HG03097 (cell line): Measurements from ENCODE around the gene ARHGAP10.

Experiments used
- ATAC-seq: cut with Tn5 transposase; IDR thresholded peaks from one replicate; pipeline ENCODE4 v1.9.1; 2021; ENCODE audit not compliant: unreplicated experiment, low FRiP score

Gene ARHGAP10

GRCh38 chr4:147843162-147843561 is 111.3 kb downstream of the ARHGAP10 start:
- ATAC-seq, result no peak

- no peak for ATAC-seq
These were observed 112.9 kb downstream of the ARHGAP10 start for GRCh38 chr4:147844781-147845180.

- peak; percentile 58 for ATAC-seq
These were observed 114.6 kb downstream of the ARHGAP10 start for GRCh38 chr4:147846318-147847155.

GRCh38 chr4:147847751-147848590 is 116.1 kb downstream of the ARHGAP10 start:
- ATAC-seq, result no peak

GRCh38 chr4:147848634-147849033 is 116.7 kb downstream of the ARHGAP10 start:
- ATAC-seq, result no peak

GRCh38 chr4:147851135-147851534 is 119.2 kb downstream of the ARHGAP10 start:
- ATAC-seq, result no peak

GRCh38 chr4:147853706-147854105 is 121.8 kb downstream of the ARHGAP10 start:
- no peak for ATAC-seq

- no peak for ATAC-seq
These were observed 122.3 kb downstream of the ARHGAP10 start for GRCh38 chr4:147854154-147854553.

- no peak for ATAC-seq
These were observed 123.7 kb downstream of the ARHGAP10 start for GRCh38 chr4:147855571-147856009.

- ATAC-seq, result no peak
These were observed 129.1 kb downstream of the ARHGAP10 start for GRCh38 chr4:147860960-147861359.

GRCh38 chr4:147862043-147862692 is 130.3 kb downstream of the ARHGAP10 start:
- ATAC-seq, result no peak

- no peak for ATAC-seq
These were observed 131.3 kb downstream of the ARHGAP10 start for GRCh38 chr4:147863111-147863747.

- no peak for ATAC-seq
These were observed 132.1 kb downstream of the ARHGAP10 start for GRCh38 chr4:147863808-147864472.

GRCh38 chr4:147864607-147865006 is 132.7 kb downstream of the ARHGAP10 start:
- ATAC-seq, result no peak

- no peak for ATAC-seq
These were observed 134.0 kb downstream of the ARHGAP10 start for GRCh38 chr4:147865926-147866325.

GRCh38 chr4:147866532-147867271 is 134.8 kb downstream of the ARHGAP10 start:
- peak; percentile 88 for ATAC-seq

GRCh38 chr4:147874109-147874508 is 142.2 kb downstream of the ARHGAP10 start:
- no peak for ATAC-seq

GRCh38 chr4:147877308-147877771 is 145.5 kb downstream of the ARHGAP10 start:
- no peak for ATAC-seq

GRCh38 chr4:147879676-147880075 is 147.8 kb downstream of the ARHGAP10 start:
- no peak for ATAC-seq
